Activated naive CD8-positive, alpha-beta T cell (primary cell): ENCODE measurements around the gene LECT2.

Experiments
- H3K27ac Mint-ChIP-seq: one replicate; pipeline ENCODE4 v1.8.0; 2021; ENCODE audit warnings: mixed read lengths
- H3K27me3 Mint-ChIP-seq: one replicate; pipeline ENCODE4 v1.8.0; 2021; ENCODE audit warnings: mixed read lengths
- H3K36me3 Mint-ChIP-seq: one replicate; pipeline ENCODE4 v1.8.0; 2021; ENCODE audit warnings: mixed read lengths
- H3K4me1 Mint-ChIP-seq: one replicate; pipeline ENCODE4 v1.8.0; 2021; ENCODE audit warnings: low read depth, mixed read lengths
- H3K4me3 Mint-ChIP-seq: one replicate; pipeline ENCODE4 v1.8.0; 2021; ENCODE audit warnings: mild to moderate bottlenecking, mixed read lengths
- H3K9me3 Mint-ChIP-seq: one replicate; pipeline ENCODE4 v1.8.0; 2021; ENCODE audit warnings: low read depth, mixed read lengths

LECT2 gene

GRCh38 chr5:135989686-135990085, 34.9 kb upstream of the LECT2 start:
- no peaks in the 10 kb centered on the region for H3K9me3 Mint-ChIP-seq
- no peak overlapping the region for H3K4me3 Mint-ChIP-seq
- H3K36me3 Mint-ChIP-seq = no peaks in the 10 kb centered on the region
- H3K27ac Mint-ChIP-seq = no peak overlapping the region
- H3K4me1 Mint-ChIP-seq = no peaks in the 10 kb centered on the region
- H3K27me3 Mint-ChIP-seq = peaks cover 11% of the 10 kb centered on the region

GRCh38 chr5:135988546-135988945, 33.8 kb upstream of the LECT2 start:
- no peak overlapping the region for H3K4me3 Mint-ChIP-seq
- H3K9me3 Mint-ChIP-seq = no peaks in the 10 kb centered on the region
- no peak overlapping the region for H3K27ac Mint-ChIP-seq
- H3K27me3 Mint-ChIP-seq = peaks cover 10% of the 10 kb centered on the region
- H3K36me3 Mint-ChIP-seq = no peaks in the 10 kb centered on the region
- no peaks in the 10 kb centered on the region for H3K4me1 Mint-ChIP-seq

- Mint-ChIP-seq H3K4me3 (no peak overlapping the region), H3K4me1 (no peaks in the 10 kb centered on the region), H3K27ac (no peak overlapping the region), H3K9me3 (no peaks in the 10 kb centered on the region), H3K36me3 (no peaks in the 10 kb centered on the region), H3K27me3 (peaks cover 10% of the 10 kb centered on the region)
These were observed 32.2 kb upstream of the LECT2 start for GRCh38 chr5:135986891-135987401.

GRCh38 chr5:135986401-135986800, 31.6 kb upstream of the LECT2 start:
- Mint-ChIP-seq H3K9me3 (no peaks in the 10 kb centered on the region), H3K27ac (no peak overlapping the region), H3K4me3 (no peak overlapping the region), H3K4me1 (no peaks in the 10 kb centered on the region), H3K36me3 (no peaks in the 10 kb centered on the region), H3K27me3 (peaks cover 10% of the 10 kb centered on the region)

- Mint-ChIP-seq H3K36me3 (no peaks in the 10 kb centered on the region), H3K4me3 (no peak overlapping the region), H3K9me3 (no peaks in the 10 kb centered on the region), H3K4me1 (no peaks in the 10 kb centered on the region), H3K27ac (no peak overlapping the region), H3K27me3 (peaks cover 10% of the 10 kb centered on the region)
These were observed 31.2 kb upstream of the LECT2 start for GRCh38 chr5:135985951-135986350.

GRCh38 chr5:135980620-135981019, 25.8 kb upstream of the LECT2 start:
- Mint-ChIP-seq H3K36me3 (no peaks in the 10 kb centered on the region), H3K27ac (no peak overlapping the region), H3K4me3 (no peak overlapping the region), H3K4me1 (no peaks in the 10 kb centered on the region), H3K9me3 (no peaks in the 10 kb centered on the region), H3K27me3 (peaks cover 14% of the 10 kb centered on the region)

- H3K36me3 Mint-ChIP-seq = no peaks in the 10 kb centered on the region
- no peak overlapping the region for H3K27ac Mint-ChIP-seq
- no peak overlapping the region for H3K4me3 Mint-ChIP-seq
- no peaks in the 10 kb centered on the region for H3K4me1 Mint-ChIP-seq
- no peaks in the 10 kb centered on the region for H3K9me3 Mint-ChIP-seq
- H3K27me3 Mint-ChIP-seq = peaks cover 20% of the 10 kb centered on the region
These were observed 24.7 kb upstream of the LECT2 start for GRCh38 chr5:135979510-135979909.

- H3K36me3 Mint-ChIP-seq = no peaks in the 10 kb centered on the region
- no peaks in the 10 kb centered on the region for H3K9me3 Mint-ChIP-seq
- H3K27me3 Mint-ChIP-seq = peaks cover 20% of the 10 kb centered on the region
- H3K4me3 Mint-ChIP-seq = no peak overlapping the region
- H3K4me1 Mint-ChIP-seq = no peaks in the 10 kb centered on the region
- H3K27ac Mint-ChIP-seq = no peak overlapping the region
These were observed 24.2 kb upstream of the LECT2 start for GRCh38 chr5:135978993-135979392.

GRCh38 chr5:135978212-135978631, 23.4 kb upstream of the LECT2 start:
- Mint-ChIP-seq H3K9me3 (no peaks in the 10 kb centered on the region), H3K36me3 (no peaks in the 10 kb centered on the region), H3K27me3 (peaks cover 26% of the 10 kb centered on the region), H3K4me1 (no peaks in the 10 kb centered on the region), H3K4me3 (no peak overlapping the region), H3K27ac (no peak overlapping the region)

- Mint-ChIP-seq H3K4me3 (no peak overlapping the region), H3K27me3 (peaks cover 26% of the 10 kb centered on the region), H3K9me3 (no peaks in the 10 kb centered on the region), H3K36me3 (no peaks in the 10 kb centered on the region), H3K4me1 (no peaks in the 10 kb centered on the region), H3K27ac (no peak overlapping the region)
These were observed 22.7 kb upstream of the LECT2 start for GRCh38 chr5:135977375-135977928.

- Mint-ChIP-seq H3K27ac (no peak overlapping the region), H3K27me3 (peaks cover 29% of the 10 kb centered on the region), H3K36me3 (no peaks in the 10 kb centered on the region), H3K4me3 (no peak overlapping the region), H3K4me1 (no peaks in the 10 kb centered on the region), H3K9me3 (no peaks in the 10 kb centered on the region)
These were observed 21.4 kb upstream of the LECT2 start for GRCh38 chr5:135976216-135976615.

GRCh38 chr5:135975122-135975521, 20.3 kb upstream of the LECT2 start:
- Mint-ChIP-seq H3K9me3 (peaks cover 4% of the 10 kb centered on the region), H3K4me3 (no peak overlapping the region), H3K36me3 (no peaks in the 10 kb centered on the region), H3K4me1 (no peaks in the 10 kb centered on the region), H3K27me3 (peaks cover 30% of the 10 kb centered on the region), H3K27ac (no peak overlapping the region)

- Mint-ChIP-seq H3K27ac (no peak overlapping the region), H3K27me3 (peaks cover 26% of the 10 kb centered on the region), H3K4me3 (no peak overlapping the region), H3K36me3 (no peaks in the 10 kb centered on the region), H3K4me1 (no peaks in the 10 kb centered on the region), H3K9me3 (peaks cover 4% of the 10 kb centered on the region)
These were observed 19.3 kb upstream of the LECT2 start for GRCh38 chr5:135974021-135974600.

- Mint-ChIP-seq H3K4me1 (no peaks in the 10 kb centered on the region), H3K4me3 (no peak overlapping the region), H3K9me3 (peaks cover 4% of the 10 kb centered on the region)
These were observed 18.7 kb upstream of the LECT2 start for GRCh38 chr5:135973323-135974020.

GRCh38 chr5:135971701-135972100, 16.9 kb upstream of the LECT2 start:
- no peak overlapping the region for H3K4me3 Mint-ChIP-seq
- no peak overlapping the region for H3K27ac Mint-ChIP-seq
- peaks cover 28% of the 10 kb centered on the region for H3K27me3 Mint-ChIP-seq
- H3K36me3 Mint-ChIP-seq = no peaks in the 10 kb centered on the region
- no peaks in the 10 kb centered on the region for H3K4me1 Mint-ChIP-seq
- peaks cover 4% of the 10 kb centered on the region for H3K9me3 Mint-ChIP-seq

More at GRCh38 chr5:135973323-135974020, 18.7 kb upstream of the LECT2 start:
- Mint-ChIP-seq H3K27me3 (peaks cover 26% of the 10 kb centered on the region), H3K27ac (no peak overlapping the region), H3K36me3 (no peaks in the 10 kb centered on the region)
